GM12874 (cell line): Measurements from ENCODE around the gene TBC1D9.

Experiments
- TF ChIP-seq, protein P1 (sequence below): IDR thresholded peaks from 2 replicates; pipeline ENCODE4 v1.5.1; 2011; ENCODE audit warnings: low read depth, mild to moderate bottlenecking, control low read depth, low read length, moderate library complexity; ENCODE audit not compliant: insufficient read depth

TBC1D9 gene

DNA sequence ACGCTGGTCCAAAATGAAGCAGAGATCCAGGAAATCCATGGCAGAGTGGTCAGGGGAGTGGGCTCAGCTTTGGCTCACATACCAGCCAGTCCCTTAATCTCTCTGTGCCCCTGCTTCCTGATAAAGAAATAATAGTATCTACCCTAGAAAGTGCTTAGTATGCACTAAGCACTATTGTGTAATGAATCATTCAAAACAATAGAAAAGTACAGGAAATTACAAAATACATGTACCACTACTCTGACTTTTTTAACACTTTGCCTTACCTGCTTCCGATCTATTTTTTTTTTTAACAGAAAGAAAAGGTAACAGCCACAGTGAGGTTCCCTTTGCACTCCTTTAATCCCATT lies 49.9 kb downstream of the TBC1D9 start:
- TF ChIP-seq, protein P1, sequence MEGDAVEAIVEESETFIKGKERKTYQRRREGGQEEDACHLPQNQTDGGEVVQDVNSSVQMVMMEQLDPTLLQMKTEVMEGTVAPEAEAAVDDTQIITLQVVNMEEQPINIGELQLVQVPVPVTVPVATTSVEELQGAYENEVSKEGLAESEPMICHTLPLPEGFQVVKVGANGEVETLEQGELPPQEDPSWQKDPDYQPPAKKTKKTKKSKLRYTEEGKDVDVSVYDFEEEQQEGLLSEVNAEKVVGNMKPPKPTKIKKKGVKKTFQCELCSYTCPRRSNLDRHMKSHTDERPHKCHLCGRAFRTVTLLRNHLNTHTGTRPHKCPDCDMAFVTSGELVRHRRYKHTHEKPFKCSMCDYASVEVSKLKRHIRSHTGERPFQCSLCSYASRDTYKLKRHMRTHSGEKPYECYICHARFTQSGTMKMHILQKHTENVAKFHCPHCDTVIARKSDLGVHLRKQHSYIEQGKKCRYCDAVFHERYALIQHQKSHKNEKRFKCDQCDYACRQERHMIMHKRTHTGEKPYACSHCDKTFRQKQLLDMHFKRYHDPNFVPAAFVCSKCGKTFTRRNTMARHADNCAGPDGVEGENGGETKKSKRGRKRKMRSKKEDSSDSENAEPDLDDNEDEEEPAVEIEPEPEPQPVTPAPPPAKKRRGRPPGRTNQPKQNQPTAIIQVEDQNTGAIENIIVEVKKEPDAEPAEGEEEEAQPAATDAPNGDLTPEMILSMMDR: no peak

DNA sequence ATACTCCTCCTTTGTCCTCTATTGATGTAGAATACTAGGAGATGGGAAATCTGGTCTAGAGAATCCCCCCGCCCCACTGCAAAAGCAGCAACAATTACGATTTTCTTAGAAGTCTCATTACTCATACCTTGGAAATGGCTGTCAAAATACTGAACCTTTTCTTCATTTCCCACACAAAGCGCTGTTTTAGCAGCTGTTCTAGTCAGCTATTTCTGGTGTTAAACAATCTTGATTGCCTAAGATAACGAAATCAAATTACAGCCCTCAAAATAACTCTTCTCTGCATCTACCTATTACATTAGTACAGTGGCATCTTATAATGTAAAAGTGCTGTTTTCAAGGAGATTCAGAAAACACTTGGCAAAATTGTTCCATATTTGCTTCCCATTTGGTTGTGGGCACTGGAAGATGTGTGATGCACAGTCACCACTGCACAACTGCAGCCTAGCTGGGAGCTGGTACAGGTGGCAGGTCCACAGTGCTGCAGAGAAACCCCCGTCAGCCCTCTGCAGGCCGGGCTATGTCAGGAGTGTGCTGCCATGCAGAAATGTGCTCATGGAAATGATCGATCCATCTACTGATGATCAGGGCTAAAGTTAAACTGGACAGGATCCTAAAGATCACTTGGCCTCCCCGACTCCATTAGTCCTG lies 50.4 kb downstream of the TBC1D9 start:
- TF ChIP-seq, protein P1: no peak

DNA sequence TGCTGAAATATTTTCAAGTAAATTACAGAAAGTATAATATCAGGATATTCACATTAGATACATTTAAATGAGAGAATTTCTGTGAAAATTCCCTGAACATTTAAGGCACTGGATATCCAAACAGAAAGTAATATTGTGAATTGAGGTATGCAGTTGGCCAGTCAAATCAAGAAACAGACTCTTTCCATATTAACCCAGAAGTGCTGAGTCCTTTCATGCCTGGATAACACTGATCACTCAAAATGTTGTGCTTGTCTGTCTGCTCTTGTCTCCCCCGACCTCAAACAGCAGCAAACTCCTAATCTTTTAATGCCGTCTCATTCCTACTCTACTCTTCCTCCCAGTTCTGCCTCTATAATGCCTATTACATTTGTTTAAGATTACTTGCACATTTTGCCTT lies 51.2 kb downstream of the TBC1D9 start:
- TF ChIP-seq, protein P1: no peak

DNA sequence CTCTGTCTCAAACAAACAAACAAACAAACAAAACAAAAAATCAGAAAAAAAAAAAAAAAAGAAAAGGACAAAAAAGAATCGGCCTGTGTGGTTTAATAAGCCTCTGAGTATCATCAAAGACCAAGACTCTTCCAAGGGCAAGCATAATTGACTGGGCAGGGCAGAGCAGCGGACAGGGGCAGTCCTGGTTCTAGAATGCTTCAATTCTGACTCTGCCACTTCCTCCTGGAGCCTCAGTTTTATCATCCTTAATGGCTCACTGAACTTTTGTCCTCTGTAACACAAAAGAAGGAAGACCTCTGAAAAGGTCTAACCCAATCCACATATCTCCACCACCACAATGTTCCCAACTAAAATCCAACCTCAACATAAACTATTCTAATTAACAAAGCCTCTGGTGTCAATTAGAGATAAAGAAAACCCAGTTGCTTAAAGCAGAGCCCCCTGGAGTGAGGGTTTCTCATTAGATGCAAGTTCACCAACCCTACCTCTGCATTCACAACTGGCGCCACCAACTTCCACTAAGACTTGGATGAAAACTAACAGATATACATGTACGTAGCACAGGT lies 51.7 kb downstream of the TBC1D9 start:
- TF ChIP-seq, protein P1: no peak

DNA sequence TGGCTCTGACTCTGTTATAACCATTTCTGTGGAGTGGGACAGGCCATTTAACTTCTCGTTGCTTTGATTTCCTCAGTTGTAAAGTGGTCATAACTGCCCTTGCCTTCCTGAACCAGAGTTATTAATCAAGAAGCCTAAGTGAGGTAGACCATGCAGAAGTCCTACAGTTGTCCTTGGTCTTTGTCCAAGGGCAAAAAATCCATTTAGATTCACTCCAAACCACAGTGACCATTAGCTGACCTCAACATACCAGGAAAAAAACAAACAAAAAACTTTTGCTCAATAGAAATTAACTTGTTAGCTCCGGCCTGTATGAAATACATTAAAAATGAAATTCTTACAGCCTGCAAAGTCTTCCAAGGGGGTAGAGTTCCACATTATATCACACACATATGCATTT lies 52.7 kb downstream of the TBC1D9 start:
- TF ChIP-seq, protein P1: no peak

DNA sequence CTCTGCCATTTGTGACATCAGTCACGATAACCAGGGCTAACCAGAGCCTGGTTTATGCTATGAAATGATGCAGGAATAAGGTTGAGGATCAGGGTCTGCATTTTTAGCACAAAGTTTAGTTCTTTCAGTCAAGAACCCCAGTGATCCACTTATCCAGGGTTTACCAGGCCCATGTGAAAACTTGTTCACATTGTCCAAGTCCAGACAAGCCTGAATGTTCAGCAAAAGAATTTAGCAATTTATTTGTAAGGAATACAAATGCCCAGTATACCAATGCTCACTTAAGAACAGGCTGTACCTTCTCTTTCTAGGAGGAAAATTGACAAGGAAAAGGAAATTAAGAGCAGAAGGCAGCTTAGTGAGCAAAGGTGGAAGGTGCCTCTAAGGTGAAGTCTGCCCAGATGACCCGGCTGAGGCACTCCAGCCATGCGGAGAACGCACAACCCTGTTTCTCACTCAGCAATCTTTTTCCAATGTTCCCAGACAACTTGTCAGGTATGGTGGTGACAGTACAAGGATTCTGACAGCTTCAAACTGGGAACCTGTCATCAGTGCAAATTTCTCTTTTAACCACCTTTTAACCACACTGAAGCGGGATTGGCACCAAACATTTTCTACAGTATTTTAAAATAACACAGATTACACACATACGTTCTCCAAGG lies 54.0 kb downstream of the TBC1D9 start:
- TF ChIP-seq, protein P1: no peak

DNA sequence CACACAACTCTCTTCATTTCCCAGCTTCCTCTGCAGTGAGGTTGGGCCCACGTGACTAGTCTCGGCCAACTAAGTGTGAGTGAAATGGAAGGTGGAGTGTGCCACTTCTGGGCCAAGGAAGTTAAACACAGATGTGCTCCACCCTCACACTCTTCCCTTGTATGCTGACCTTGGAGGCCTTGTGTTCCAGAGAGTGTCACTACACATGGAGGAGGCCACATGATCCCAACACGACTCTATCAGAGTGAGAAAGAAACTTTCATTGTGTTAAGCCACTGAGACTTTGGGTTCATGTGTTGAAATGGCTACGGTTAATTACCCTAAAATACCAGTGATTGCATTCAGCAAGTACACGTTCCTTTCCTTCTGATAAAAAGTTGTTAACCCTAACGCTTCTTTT lies 55.1 kb downstream of the TBC1D9 start:
- TF ChIP-seq, protein P1: no peak
